ENCODE results near the gene HSPA9.

DNA sequence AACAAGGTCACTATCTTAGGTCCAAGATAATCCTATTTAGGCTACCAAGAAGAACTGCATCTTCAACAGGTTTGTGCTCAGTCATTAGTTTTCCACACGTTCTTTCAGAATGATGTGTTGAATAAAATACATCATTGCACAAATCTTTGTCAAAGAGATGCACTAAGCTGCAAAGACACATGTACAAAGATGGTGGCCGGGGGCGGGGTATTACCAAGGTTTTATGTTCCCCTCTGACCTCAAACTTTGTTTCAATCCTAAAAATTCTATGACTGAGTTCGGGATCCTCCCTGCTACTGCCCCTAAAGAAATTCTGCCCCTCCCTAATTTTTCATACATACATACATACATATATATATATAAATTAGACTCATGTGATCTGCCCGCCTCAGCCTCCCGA is 14.2 kb downstream of the HSPA9 start:
- no peak for TF ChIP-seq POLR2A (IDR thresholded peaks at IDR 0.05)
- TF ChIP-seq, protein P1, sequence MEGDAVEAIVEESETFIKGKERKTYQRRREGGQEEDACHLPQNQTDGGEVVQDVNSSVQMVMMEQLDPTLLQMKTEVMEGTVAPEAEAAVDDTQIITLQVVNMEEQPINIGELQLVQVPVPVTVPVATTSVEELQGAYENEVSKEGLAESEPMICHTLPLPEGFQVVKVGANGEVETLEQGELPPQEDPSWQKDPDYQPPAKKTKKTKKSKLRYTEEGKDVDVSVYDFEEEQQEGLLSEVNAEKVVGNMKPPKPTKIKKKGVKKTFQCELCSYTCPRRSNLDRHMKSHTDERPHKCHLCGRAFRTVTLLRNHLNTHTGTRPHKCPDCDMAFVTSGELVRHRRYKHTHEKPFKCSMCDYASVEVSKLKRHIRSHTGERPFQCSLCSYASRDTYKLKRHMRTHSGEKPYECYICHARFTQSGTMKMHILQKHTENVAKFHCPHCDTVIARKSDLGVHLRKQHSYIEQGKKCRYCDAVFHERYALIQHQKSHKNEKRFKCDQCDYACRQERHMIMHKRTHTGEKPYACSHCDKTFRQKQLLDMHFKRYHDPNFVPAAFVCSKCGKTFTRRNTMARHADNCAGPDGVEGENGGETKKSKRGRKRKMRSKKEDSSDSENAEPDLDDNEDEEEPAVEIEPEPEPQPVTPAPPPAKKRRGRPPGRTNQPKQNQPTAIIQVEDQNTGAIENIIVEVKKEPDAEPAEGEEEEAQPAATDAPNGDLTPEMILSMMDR (IDR thresholded peaks at IDR 0.05) = no peak
